Common myeloid progenitor, CD34-positive (primary cell): Measurements from ENCODE around the gene IFNA6. TPM values are rescaled to one million over a fixed set of nuclear protein-coding genes. Genes with fewer than 3 reads are reported as not detected.

Experiments used
- CTCF ChIA-PET: fragments of 350-600 bp; sonication (Branson Sonifier 250); formaldehyde crosslinking; loops from one replicate; lab custom pipeline; 2021; ENCODE audit warnings: antibody characterized with exemption; lab: Charles Lee
- POLR2A ChIA-PET: fragments of 350-600 bp; sonication (Branson Sonifier 250); formaldehyde crosslinking; loops from one replicate; lab custom pipeline; 2021; ENCODE audit warnings: antibody characterized with exemption; lab: Charles Lee
- DNase-seq, 3 donors: peaks; one replicate each; pipeline versions ENCODE4 v3.0.0 to v3.0.0-alpha.2; 2013
- H3K27ac ChIP-seq, 2 experiments: 1 replicate in 1 of 2; 2 replicates in 1 of 2; pipeline ENCODE4 v1.7.0; 2013; ENCODE audit warnings: inconsistent platforms in 2 of 2, low read length in 2 of 2, mild to moderate bottlenecking in 2 of 2, low read depth in 1 of 2, moderate library complexity in 1 of 2; ENCODE audit not compliant: severe bottlenecking in 2 of 2, insufficient read depth in 1 of 2, poor library complexity in 1 of 2
- H3K27me3 ChIP-seq, 5 experiments: replicated peaks in 2 of 5; 1 replicate in 3 of 5; 2 replicates in 2 of 5; pipeline versions ENCODE4 v1.6.1 to v1.7.0; 2013; ENCODE audit warnings: low read length in 4 of 5, mild to moderate bottlenecking in 2 of 5, moderate library complexity in 2 of 5, inconsistent platforms in 1 of 5; ENCODE audit not compliant: insufficient read depth in 5 of 5, control insufficient read depth in 4 of 5
- H3K36me3 ChIP-seq, 4 experiments: 1 replicate in 2 of 4; 2 replicates in 2 of 4; pipeline versions ENCODE4 v1.6.1 to v1.7.0; 2013; ENCODE audit warnings: low read length in 3 of 4, control low read depth in 1 of 4, mild to moderate bottlenecking in 1 of 4; ENCODE audit not compliant: control insufficient read depth in 4 of 4, insufficient read depth in 4 of 4
- H3K4me1 ChIP-seq, 4 experiments: 1 replicate in 3 of 4; 2 replicates in 1 of 4; pipeline versions ENCODE4 v1.6.1 to v1.7.1; 2013; ENCODE audit warnings: low read length in 3 of 4, mild to moderate bottlenecking in 3 of 4, control low read depth in 1 of 4, inconsistent platforms in 1 of 4, moderate library complexity in 1 of 4; ENCODE audit not compliant: control insufficient read depth in 4 of 4, insufficient read depth in 4 of 4; ENCODE audit errors: control extremely low read depth in 1 of 4
- H3K4me3 ChIP-seq, 7 experiments: 1 replicate in 4 of 7; 2 replicates in 3 of 7; pipeline versions ENCODE4 v1.5.1 to v1.7.0; 2013; ENCODE audit warnings: mild to moderate bottlenecking in 7 of 7, low read length in 6 of 7, moderate library complexity in 6 of 7, inconsistent platforms in 2 of 7, low read depth in 2 of 7, control low read depth in 1 of 7; ENCODE audit not compliant: insufficient read depth in 4 of 7, control insufficient read depth in 1 of 7; ENCODE audit errors: extremely low read depth in 1 of 7
- H3K9me3 ChIP-seq, 5 experiments: 1 replicate in 4 of 5; 2 replicates in 1 of 5; pipeline versions ENCODE4 v1.6.1 to v1.7.1; 2013; ENCODE audit warnings: low read length in 4 of 5, mild to moderate bottlenecking in 2 of 5, inconsistent platforms in 1 of 5, low read depth in 1 of 5, moderate library complexity in 1 of 5; ENCODE audit not compliant: control insufficient read depth in 4 of 5, insufficient read depth in 2 of 5; ENCODE audit errors: control extremely low read depth in 1 of 5
- WGBS: methylation state at CpG from one replicate; pipeline ENCODE4 v1.1.5; 2013; ENCODE audit not compliant: insufficient coverage; 5-methylcytosine and 5-hydroxymethylcytosine counted together
- polyA plus RNA-seq: library from polyadenylated mRNA; unstranded; fragments of 120-200 nt; gene quantifications from one replicate; pipeline ENCODE4 v1.2.1, GENCODE V29; 2013

Gene IFNA6
- not detected for polyA plus RNA-seq

DNA sequence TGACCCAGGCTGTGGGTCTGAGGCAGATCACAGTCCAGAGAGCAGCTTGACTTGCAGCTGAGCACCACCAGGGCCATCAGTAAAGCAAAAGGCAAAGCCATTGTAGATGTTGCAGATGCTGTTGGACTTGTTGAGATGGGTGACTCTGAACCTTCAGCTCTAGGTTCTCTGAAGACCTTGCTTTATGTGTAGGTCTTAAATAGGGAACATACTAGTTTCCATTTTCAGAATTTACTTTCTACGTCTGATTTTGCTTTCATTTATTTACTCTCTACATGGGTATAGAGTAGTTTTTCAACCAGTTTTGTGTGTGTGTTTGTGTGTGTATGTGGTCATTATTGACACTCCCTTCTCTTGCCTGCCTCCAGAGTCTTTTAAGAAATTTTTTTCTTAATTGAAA lies at the start of gene IFNA6:
TSS of gene IFNA6 (minus strand) at position 101 of the 400 bp plus-strand sequence. CDS start at position 101, 0 bp downstream.
- ChIA-PET POLR2A (no interaction called here), CTCF (no interaction called here)
- peaks cover 0 to 2% (median 0%) of the 10 kb centered on the region in 5 experiments for H3K9me3 ChIP-seq
- H3K4me3 ChIP-seq, result no peak within 1 kb of the TSS
- H3K27me3 ChIP-seq, result no peaks in the 10 kb centered on the region
- DNase-seq, result no peak
- H3K36me3 ChIP-seq, result no peaks in the 10 kb centered on the region
- no peak within 1 kb of the TSS for H3K27ac ChIP-seq
- no peaks in the 10 kb centered on the region for H3K4me1 ChIP-seq
- WGBS, result no CpG with 5 or more reads among the region's 1 CpG

GRCh38 chr9:21399956-21400355 lies 49.3 kb upstream of the IFNA6 start:
- ChIA-PET POLR2A (no interaction called here), CTCF (interaction anchor here (1.5 to 1.6 kb wide), 2 partner anchors 74 to 147 kb away, joined by 4 to 5 read pairs; no protein-coding TSS in a partner anchor)
- no peaks in the 10 kb centered on the region for H3K9me3 ChIP-seq
- peaks cover 4 to 56% (median 20%) of the 10 kb centered on the region in 5 experiments for H3K27me3 ChIP-seq
- peaks cover 0 to 19% (median 18%) of the 10 kb centered on the region in 4 experiments for H3K4me1 ChIP-seq
- H3K36me3 ChIP-seq, result no peaks in the 10 kb centered on the region
- WGBS, result 80% methylated on average over 1 of the region's 3 CpGs
- H3K27ac ChIP-seq, result no peak overlapping the region
- peak in 2 of 3 donors; percentile 51 to 63 for DNase-seq
- H3K4me3 ChIP-seq, result no peak overlapping the region

DNA sequence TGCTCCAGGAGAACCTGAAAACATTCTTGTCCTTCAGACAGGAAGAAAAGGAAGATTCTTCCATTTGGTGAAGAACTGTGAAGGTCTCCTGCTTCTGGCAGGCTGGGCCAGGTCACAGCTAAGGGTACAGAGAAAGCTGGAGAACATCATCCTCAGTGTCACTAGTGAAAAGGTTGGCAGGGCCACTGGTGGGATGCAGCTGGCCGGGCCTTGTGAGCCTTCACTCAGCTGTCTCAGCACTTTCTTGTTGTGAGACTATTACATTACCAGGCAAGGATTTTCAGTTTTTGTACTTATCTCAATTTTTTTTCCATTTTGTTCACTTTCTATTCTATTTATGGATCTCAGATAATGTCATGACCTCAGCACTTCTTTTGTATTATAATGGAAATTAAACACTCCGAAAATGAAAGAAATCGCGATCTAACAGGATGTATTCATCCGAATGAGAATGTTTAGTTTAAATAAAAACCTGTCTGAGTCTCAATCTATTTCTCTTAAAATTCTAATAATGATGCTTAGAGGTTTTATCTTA lies 48.3 kb upstream of the IFNA6 start:
- no peak for DNase-seq
- POLR2A ChIA-PET, result no interaction called here
- Histone ChIP-seq H3K9me3 (no peaks in the 10 kb centered on the region), H3K4me3 (no peak overlapping the region), H3K36me3 (no peaks in the 10 kb centered on the region), H3K27ac (no peak overlapping the region), H3K27me3 (peaks cover 4 to 51% (median 18%) of the 10 kb centered on the region in 5 experiments), H3K4me1 (peaks cover 0 to 19% (median 18%) of the 10 kb centered on the region in 4 experiments)
- 90% methylated on average over 1 of the region's 5 CpGs for WGBS
- CTCF ChIA-PET, result interaction anchor here (0.7 to 2.1 kb wide), 8 partner anchors 36 to 217 kb away, joined by 3 to 11 read pairs (median 4); partner anchors contain the start of gene KLHL9

DNA sequence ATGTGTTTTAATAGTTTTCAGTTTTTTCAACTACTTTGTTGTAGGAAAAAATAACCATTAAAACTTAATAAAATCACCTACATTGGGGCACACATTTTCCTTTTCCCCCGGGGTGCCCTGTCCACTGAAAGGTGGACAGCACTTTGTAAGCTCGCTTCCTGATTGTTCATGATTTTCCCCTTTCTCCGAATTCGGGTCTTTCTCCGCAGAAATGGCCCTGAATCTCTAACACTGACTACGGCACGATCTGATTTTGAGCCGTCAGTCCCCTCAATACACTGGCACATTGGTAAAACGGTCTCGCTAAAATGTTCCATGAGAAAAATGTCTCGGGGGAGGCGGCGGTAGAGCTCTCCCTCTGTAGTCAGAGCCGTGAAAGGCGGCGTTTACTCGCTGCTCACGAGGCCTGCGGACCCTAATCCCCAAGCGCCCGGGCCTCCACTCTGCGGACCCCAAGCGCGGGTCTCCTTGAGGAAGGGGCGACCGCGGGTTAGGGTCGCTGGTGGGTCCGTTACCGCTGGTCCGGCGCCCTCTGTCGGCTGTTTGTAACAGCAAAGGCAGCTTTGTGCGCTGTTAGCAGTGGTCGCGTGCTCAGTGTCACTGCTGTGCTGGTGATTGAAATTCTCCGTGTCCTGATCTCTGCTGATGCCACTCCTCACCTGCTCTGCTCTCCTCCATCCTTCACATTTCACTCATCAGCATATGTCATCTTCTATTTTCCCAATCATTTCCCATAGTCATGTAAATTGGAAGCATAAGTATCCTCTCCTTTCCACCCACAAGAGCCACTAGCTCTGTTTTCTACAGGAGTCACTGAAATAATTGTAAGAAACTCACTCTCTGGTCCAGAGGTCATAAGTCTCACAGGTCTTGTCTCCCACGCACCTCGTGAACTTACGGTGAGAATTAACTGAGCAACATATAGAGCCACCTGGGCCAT lies 45.4 kb upstream of the IFNA6 start:
- WGBS, result 3% methylated on average over 37 of the region's 40 CpGs
- ChIA-PET POLR2A (no interaction called here), CTCF (interaction anchor here (0.8 to 5.9 kb wide), 29 partner anchors 9 to 201 kb away, joined by 3 to 52 read pairs (median 5); partner anchors contain the start of gene KLHL9)
- H3K27me3 ChIP-seq, result peaks cover 0 to 32% (median 8%) of the 10 kb centered on the region in 5 experiments
- DNase-seq, result peak; percentile 43 to 70 (median 65)
- H3K27ac ChIP-seq, result no peak overlapping the region
- H3K36me3 ChIP-seq, result no peaks in the 10 kb centered on the region
- H3K4me1 ChIP-seq, result peaks cover 0 to 8% (median 6%) of the 10 kb centered on the region in 4 experiments
- peak overlapping the region; percentile 20 to 76 (median 68) for H3K4me3 ChIP-seq
- H3K9me3 ChIP-seq, result no peaks in the 10 kb centered on the region

DNA sequence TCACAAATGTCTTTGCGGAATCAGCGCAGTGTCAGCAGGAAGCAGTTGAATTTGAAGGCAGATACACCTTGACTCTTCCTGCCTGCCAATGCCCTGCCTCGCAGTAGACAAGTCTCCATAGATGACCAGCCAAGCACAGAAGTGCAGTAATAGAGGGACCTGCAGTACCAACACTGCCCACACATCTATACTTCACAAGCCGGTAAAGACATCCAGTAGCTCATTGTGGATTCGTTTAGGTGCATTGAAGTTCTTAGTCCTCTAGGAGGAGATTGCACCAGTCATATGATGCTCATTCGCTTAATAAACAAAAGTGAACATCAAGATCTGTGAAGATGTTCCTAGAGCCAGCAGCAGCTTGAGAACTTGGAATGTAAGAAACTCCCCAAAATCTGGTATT lies 41.6 kb upstream of the IFNA6 start:
- Histone ChIP-seq H3K9me3 (no peaks in the 10 kb centered on the region), H3K27me3 (peaks cover 0 to 22% (median 5%) of the 10 kb centered on the region in 5 experiments), H3K36me3 (no peaks in the 10 kb centered on the region), H3K4me1 (peaks cover 0 to 8% (median 6%) of the 10 kb centered on the region in 4 experiments), H3K4me3 (no peak overlapping the region), H3K27ac (no peak overlapping the region)
- ChIA-PET POLR2A (no interaction called here), CTCF (interaction anchor here (0.9 to 5.9 kb wide), 13 partner anchors 8 to 156 kb away, joined by 3 to 46 read pairs (median 4); partner anchors contain the start of gene KLHL9)
- 94% methylated on average over 4 of the region's 6 CpGs for WGBS
- peak; percentile 68 to 86 (median 75) for DNase-seq

- H3K9me3 ChIP-seq, result no peaks in the 10 kb centered on the region
- H3K27ac ChIP-seq, result no peak within 1 kb of the TSS
- no peaks in the 10 kb centered on the region for H3K27me3 ChIP-seq
- ChIA-PET POLR2A (no interaction called here), CTCF (interaction anchor here (1.1 to 1.6 kb wide), 4 partner anchors 16 to 63 kb away, joined by 3 to 4 read pairs (median 3); no protein-coding TSS in a partner anchor)
- no peak within 1 kb of the TSS for H3K4me3 ChIP-seq
- WGBS, result 0% methylated on average over 1 of the region's 1 CpG
- peaks cover 15 to 34% (median 23%) of the 10 kb centered on the region in 4 experiments for H3K4me1 ChIP-seq
- H3K36me3 ChIP-seq, result no peaks in the 10 kb centered on the region
- DNase-seq, result peak; percentile 43 to 89 (median 84)
Observed at GRCh38 chr9:21385131-21385670, 34.5 kb upstream of the IFNA6 start, which contains the start of gene IFNA2. IFNA2 (minus strand) TSS chr9:21385398; CDS start chr9:21385329, 69 bp downstream.
